HepG2 (cell line): ENCODE results near the gene GPR17. TPM values are rescaled to one million over a fixed set of nuclear protein-coding genes. Genes with fewer than 3 reads are reported as not detected.

Experiments used
- ATAC-seq: fragments of 200-7000 bp; cut with Tn5 transposase; 3 replicates; pipeline ENCODE4 v1.9.1; 2020; ENCODE audit warnings: mild to moderate bottlenecking, moderate library complexity
- BruUV-seq: library from RNA; stranded (reverse); fragments of 400-500 nt; replicated peaks from 2 replicates; lab custom pipeline; 2021; lab: Mats Ljungman, UMichigan
- CTCF ChIA-PET: fragments of 300-600 bp; formaldehyde crosslinking; extraction: SDS; loops from one replicate; lab custom pipeline; 2021; ENCODE audit warnings: low total read pairs, inconsistent platforms, low intra/inter-chr PET ratio; lab: Yijun Ruan, JAX
- POLR2A ChIA-PET: fragments of 350-600 bp; sonication (Branson Sonifier 250); formaldehyde crosslinking; loops from one replicate; lab custom pipeline; 2020; ENCODE audit warnings: antibody characterized with exemption, inconsistent platforms; lab: Yijun Ruan, JAX
- DNase-seq: peaks from one replicate; pipeline ENCODE4 v3.0.0-alpha.2; 2015; ENCODE audit warnings: low spot score
- FAIRE-seq: peaks from 3 replicates; lab custom pipeline; 2011; peaks lifted over from hg19 to GRCh38; lab: Jason Lieb, UNC
- H2AFZ ChIP-seq: one replicate; pipeline ENCODE4 v1.6.1; 2011; ENCODE audit warnings: low read length, inconsistent platforms
- H3K27ac ChIP-seq: fragments of 300-600 bp; 3 replicates; pipeline ENCODE4 v1.8.0; 2011; ENCODE audit warnings: mixed run types, mild to moderate bottlenecking, mixed read lengths, low read length, inconsistent platforms; ENCODE audit not compliant: insufficient read depth; ENCODE audit errors: extremely low read length
- H3K27me3 ChIP-seq, 2 experiments: fragments of 200-600 bp in 1 of 2; 2 replicates in 1 of 2; 3 replicates in 1 of 2; pipeline versions ENCODE4 v1.6.0 to v1.8.0; 2011; ENCODE audit warnings: low read length in 2 of 2, mild to moderate bottlenecking in 2 of 2, moderate library complexity in 2 of 2, inconsistent platforms in 1 of 2; ENCODE audit not compliant: insufficient read depth in 2 of 2, control insufficient read depth in 1 of 2
- H3K36me3 ChIP-seq, 2 experiments: fragments of 200-600 bp in 1 of 2; replicated peaks in 1 of 2; 2 replicates in 1 of 2; 3 replicates in 1 of 2; pipeline versions ENCODE4 v1.5.1 to v1.8.0; 2011; ENCODE audit warnings: low read length in 2 of 2, inconsistent platforms in 1 of 2; ENCODE audit not compliant: insufficient read depth in 2 of 2, control insufficient read depth in 1 of 2
- H3K4me1 ChIP-seq: 2 replicates; pipeline ENCODE4 v1.5.1; 2012; ENCODE audit warnings: low read length, inconsistent platforms; ENCODE audit not compliant: insufficient read depth
- H3K4me2 ChIP-seq: 2 replicates; pipeline ENCODE4 v1.6.0; 2011; ENCODE audit warnings: low read depth, low read length, inconsistent platforms
- H3K4me3 ChIP-seq, 3 experiments: fragments of 200-600 bp in 1 of 3; sonication (generic), shearing (Covaris generic) in 1 of 3; replicated peaks in 1 of 3; 2 replicates each; pipeline ENCODE4 v1.5.1; 2011 to 2016; ENCODE audit warnings: low read length in 3 of 3, inconsistent platforms in 2 of 3, low read depth in 2 of 3, mild to moderate bottlenecking in 2 of 3, control low read depth in 1 of 3, mixed read lengths in 1 of 3; ENCODE audit not compliant: insufficient read depth in 1 of 3
- H3K79me2 ChIP-seq: one replicate; pipeline ENCODE4 v1.6.1; 2011; ENCODE audit warnings: low read length, inconsistent platforms; ENCODE audit not compliant: insufficient read depth
- H3K9ac ChIP-seq: 2 replicates; pipeline ENCODE4 v1.6.0; 2011; ENCODE audit warnings: mild to moderate bottlenecking, low read depth, low read length, inconsistent platforms; ENCODE audit not compliant: insufficient read depth
- H3K9me3 ChIP-seq: 2 replicates; pipeline ENCODE4 v1.5.1; 2012; ENCODE audit warnings: mild to moderate bottlenecking, low read length
- H4K20me1 ChIP-seq: 2 replicates; pipeline ENCODE4 v1.6.0; 2011; ENCODE audit warnings: inconsistent platforms, mild to moderate bottlenecking, low read length, moderate library complexity; ENCODE audit not compliant: insufficient read depth
- HMG20B ChIP-seq: conservative IDR thresholded peaks from 2 replicates; pipeline ENCODE4 v1.6.1; 2016; ENCODE audit warnings: missing genetic modification reagents, missing compliant biosample characterization
- NBN ChIP-seq: fragments of 450-650 bp; conservative IDR thresholded peaks from 2 replicates; pipeline ENCODE4 v1.6.1; 2017
- TOE1 ChIP-seq: sonication (generic); formaldehyde crosslinking; IDR thresholded peaks from 2 replicates; pipeline ENCODE4 v1.4.0; 2020; ENCODE audit warnings: mild to moderate bottlenecking, missing genetic modification reagents
- ZKSCAN5 ChIP-seq: sonication (generic); formaldehyde crosslinking; IDR thresholded peaks from 2 replicates; pipeline ENCODE4 v1.5.1; 2020; ENCODE audit warnings: mild to moderate bottlenecking, missing genetic modification reagents
- ZNF24 ChIP-seq: fragments of 450-650 bp; IDR thresholded peaks from 2 replicates; pipeline ENCODE4 v1.6.1; 2017; ENCODE audit warnings: antibody characterized with exemption, mild to moderate bottlenecking
- ZNF331 ChIP-seq: sonication (generic); formaldehyde crosslinking; IDR thresholded peaks from 2 replicates; pipeline ENCODE4 v1.4.0; 2020; ENCODE audit warnings: missing genetic modification reagents
- ZNF546 ChIP-seq: sonication (generic); formaldehyde crosslinking; conservative IDR thresholded peaks from 2 replicates; pipeline ENCODE4 v1.8.1; 2023; ENCODE audit warnings: mild to moderate bottlenecking, missing genetic modification reagents
- ZNF558 ChIP-seq: sonication (generic); formaldehyde crosslinking; IDR thresholded peaks from 2 replicates; pipeline ENCODE4 v1.9.0; 2022; ENCODE audit warnings: mild to moderate bottlenecking, missing genetic modification reagents, borderline replicate concordance
- ZNF563 ChIP-seq: sonication (generic); formaldehyde crosslinking; IDR thresholded peaks from 2 replicates; pipeline ENCODE4 v1.8.0; 2022; ENCODE audit warnings: mild to moderate bottlenecking, moderate library complexity, missing genetic modification reagents
- ZNF570 ChIP-seq: sonication (generic); formaldehyde crosslinking; IDR thresholded peaks from 2 replicates; pipeline ENCODE4 v1.4.0; 2020; ENCODE audit warnings: mild to moderate bottlenecking, missing genetic modification reagents, borderline replicate concordance
- ZNF790 ChIP-seq: sonication (generic); formaldehyde crosslinking; IDR thresholded peaks from 2 replicates; pipeline ENCODE4 v1.8.0; 2022; ENCODE audit warnings: missing genetic modification reagents, mild to moderate bottlenecking, borderline replicate concordance
- ZNF792 ChIP-seq: IDR thresholded peaks from 2 replicates; pipeline ENCODE4 v1.6.1; 2016
- ZNF883 ChIP-seq: sonication (generic); formaldehyde crosslinking; IDR thresholded peaks from 2 replicates; pipeline ENCODE4 v1.5.1; 2020; ENCODE audit warnings: mild to moderate bottlenecking, missing genetic modification reagents; ENCODE audit errors: not compliant biosample characterization
- ZSCAN25 ChIP-seq: sonication (generic); formaldehyde crosslinking; IDR thresholded peaks from 2 replicates; pipeline ENCODE4 v1.8.0; 2022; ENCODE audit warnings: mild to moderate bottlenecking, missing genetic modification reagents
- WGBS: methylation state at CpG from one replicate; pipeline ENCODE4 v1.1.6; 2017; ENCODE audit warnings: low lambda C conversion rate; 5-methylcytosine and 5-hydroxymethylcytosine counted together
- in situ Hi-C: cut with HindIII; loops from 2 replicates; pipeline ENCODE4 v1.10.0; 2017; ENCODE audit warnings: low pct_unique_long_range_greater_than_20kb; ENCODE audit not compliant: extremely low pct_ligation_motif_present
- intact Hi-C: fragments of 100-400 bp; cut with micrococcal nuclease; formaldehyde crosslinking; loops from one replicate; pipeline ENCODE4 v1.10.0; 2022; ENCODE audit not compliant: unreplicated experiment
- polyA plus RNA-seq, 8 experiments: library from polyadenylated mRNA; depleted of rRNA in 3 of 8; stranded (reverse) in 7 of 8; unstranded in 1 of 8; fragments of >200 nt; fragmentation: Illumina TruSeq in 4 of 8; extraction: Trizol in 4 of 8; gene quantifications; 2 replicates each; pipeline versions ENCODE4 v1.2.1 to v1.2.3, GENCODE V29; 2011 to 2016; ENCODE audit warnings: low read depth in 4 of 8, missing spikeins in 1 of 8, mixed read lengths in 1 of 8; ENCODE audit not compliant: insufficient read depth in 1 of 8
- total RNA-seq, 5 experiments: library from RNA; depleted of rRNA; stranded (reverse); fragments of >200 nt; fragmentation: Illumina TruSeq; extraction: Trizol; gene quantifications; 2 replicates each; pipeline ENCODE4 v1.2.3, GENCODE V29; 2016; ENCODE audit warnings: low read depth in 1 of 5

GPR17 gene
- total and polyA plus RNA-seq, 2 of the 13 experiments (the other 11 are each of a cell fraction or from before 2014, with no cell fraction given), result not detected

- WGBS, result no CpG with 5 or more reads among the region's 9 CpGs
- no peak for FAIRE-seq
These were observed 12.3 kb upstream of the GPR17 start for GRCh38 chr2:127633556-127634065.

GRCh38 chr2:127634066-127634617 is 11.8 kb upstream of the GPR17 start:
- DNase-seq, result no peak
- intact Hi-C loops, result no loop called here

More at GRCh38 chr2:127633556-127634065, 12.3 kb upstream of the GPR17 start:
- H3K4me1 ChIP-seq, result peaks cover 19% of the 10 kb centered on the region; the same call in 1 of the 2 replicates
- CTCF ChIA-PET, result no interaction called here
- in situ Hi-C loops, result no loop called here
- POLR2A ChIA-PET, result no interaction called here
- no peaks in the 10 kb centered on the region for H3K36me3 ChIP-seq
- H3K79me2 ChIP-seq, result no peaks in the 10 kb centered on the region
- intact Hi-C loops, result no loop called here
- TF ChIP-seq ZNF570 (CRISPR knock-in tag), result no peak
- ATAC-seq (no peak), DNase-seq (no peak)
- H3K4me2 ChIP-seq, result no peak overlapping the region
- no peaks in the 10 kb centered on the region for H4K20me1 ChIP-seq
- H2AFZ ChIP-seq, result no peak overlapping the region
- H3K9ac ChIP-seq, result no peak overlapping the region
- H3K27ac ChIP-seq, result no peak overlapping the region
- H3K9me3 ChIP-seq, result no peaks in the 10 kb centered on the region
- H3K27me3 ChIP-seq, result peaks cover 28 to 96% of the 10 kb centered on the region in 2 experiments
- no TSS peak for BruUV-seq
- H3K4me3 ChIP-seq, result no peak overlapping the region

More at GRCh38 chr2:127634066-127634617, 11.8 kb upstream of the GPR17 start:
- Histone ChIP-seq H2AFZ (no peak overlapping the region), H3K4me3 (no peak overlapping the region), H4K20me1 (no peaks in the 10 kb centered on the region), H3K4me2 (no peak overlapping the region), H3K27me3 (peaks cover 29 to 96% of the 10 kb centered on the region in 2 experiments), H3K36me3 (no peaks in the 10 kb centered on the region), H3K9ac (no peak overlapping the region), H3K4me1 (peaks cover 22% of the 10 kb centered on the region; the same call in 1 of the 2 replicates), H3K79me2 (no peaks in the 10 kb centered on the region), H3K9me3 (no peaks in the 10 kb centered on the region), H3K27ac (no peak overlapping the region)
- no TSS peak for BruUV-seq
- no peak for ATAC-seq
- POLR2A ChIA-PET, result no interaction called here
- 47% methylated on average over 13 of the region's 16 CpGs for WGBS
- CTCF ChIA-PET, result no interaction called here
- in situ Hi-C loops, result no loop called here
- no peak for FAIRE-seq
- TF ChIP-seq ZNF792 (CRISPR knock-in tag) (no peak), ZNF558 (CRISPR knock-in tag) (no peak), ZKSCAN5 (no peak), ZNF883 (CRISPR knock-in tag) (no peak), ZNF24 (no peak), TOE1 (CRISPR knock-in tag) (no peak), ZNF331 (CRISPR knock-in tag) (no peak), ZNF790 (CRISPR knock-in tag) (no peak), HMG20B (CRISPR knock-in tag) (no peak), NBN (no peak), ZSCAN25 (CRISPR knock-in tag) (no peak), ZNF546 (CRISPR knock-in tag) (no peak), ZNF563 (CRISPR knock-in tag) (no peak)
